Measurements from ENCODE around the gene ADISSP.

The ADISSP gene

GRCh38 chr20:3734111-3734843, 33.3 kb downstream of the ADISSP start:
- TF ChIP-seq GATA3 (IDR thresholded peaks at IDR 0.05; ENCODE audit: low read depth, low read length) (no peak), GATA2 (IDR thresholded peaks at IDR 0.05; ENCODE audit: low read depth, low read length) (no peak)

DNA sequence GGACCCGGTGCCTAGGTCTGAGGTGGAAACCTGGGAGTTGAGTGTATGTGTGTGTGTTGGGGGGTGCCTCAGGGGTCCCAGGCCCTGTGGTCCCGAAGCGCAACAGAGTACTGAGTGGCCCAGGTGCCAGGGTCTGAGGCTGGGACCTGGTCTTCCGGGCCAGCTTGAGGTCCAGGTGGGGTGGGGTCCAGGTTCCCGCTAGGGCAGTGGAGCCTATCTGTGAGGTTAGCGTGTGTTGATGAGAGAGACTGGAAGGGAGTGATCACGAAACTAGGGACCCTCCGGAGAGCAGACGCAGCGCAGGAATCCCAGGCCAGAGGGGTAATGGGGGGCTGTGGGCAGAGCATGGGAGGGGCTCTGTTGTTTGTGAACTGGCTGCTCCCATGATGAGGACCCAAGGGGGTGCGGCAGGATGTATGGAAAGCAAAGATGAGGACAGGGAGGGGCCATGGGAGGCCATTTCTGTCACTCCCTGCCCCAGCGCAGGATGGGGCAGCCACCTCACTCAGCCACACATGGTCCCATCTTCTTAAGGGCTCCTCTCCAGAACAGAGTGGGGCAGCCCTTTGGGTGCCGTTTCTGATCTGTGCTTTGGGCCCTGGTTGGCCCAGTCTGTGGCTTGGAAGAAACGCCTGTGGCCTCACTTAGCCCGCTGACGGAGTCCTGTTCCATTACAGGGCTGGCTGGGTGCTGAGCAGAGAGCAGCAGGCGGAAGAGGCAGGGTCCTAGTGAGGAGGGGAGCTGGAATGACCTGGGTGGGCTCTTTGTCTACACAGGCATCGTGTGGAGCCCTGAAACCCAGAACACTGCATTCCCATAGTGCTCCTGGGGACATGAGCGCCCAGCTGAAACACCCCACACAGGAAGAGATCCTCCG, 34.2 kb downstream of the ADISSP start:
- no peak for TF ChIP-seq GATA2 (IDR thresholded peaks at IDR 0.05; ENCODE audit: low read depth, low read length)
- no peak for TF ChIP-seq GATA3 (IDR thresholded peaks at IDR 0.05; ENCODE audit: low read depth, low read length)

- no peak for TF ChIP-seq GATA3 (IDR thresholded peaks at IDR 0.05; ENCODE audit: low read depth, low read length)
- no peak for TF ChIP-seq GATA2 (IDR thresholded peaks at IDR 0.05; ENCODE audit: low read depth, low read length)
These were observed 35.0 kb downstream of the ADISSP start, which contains the start of gene HSPA12B for GRCh38 chr20:3732327-3733118. TSS of gene HSPA12B (plus strand) at chr20:3732685. CDS start at chr20:3738675, 5,990 bp downstream.

DNA sequence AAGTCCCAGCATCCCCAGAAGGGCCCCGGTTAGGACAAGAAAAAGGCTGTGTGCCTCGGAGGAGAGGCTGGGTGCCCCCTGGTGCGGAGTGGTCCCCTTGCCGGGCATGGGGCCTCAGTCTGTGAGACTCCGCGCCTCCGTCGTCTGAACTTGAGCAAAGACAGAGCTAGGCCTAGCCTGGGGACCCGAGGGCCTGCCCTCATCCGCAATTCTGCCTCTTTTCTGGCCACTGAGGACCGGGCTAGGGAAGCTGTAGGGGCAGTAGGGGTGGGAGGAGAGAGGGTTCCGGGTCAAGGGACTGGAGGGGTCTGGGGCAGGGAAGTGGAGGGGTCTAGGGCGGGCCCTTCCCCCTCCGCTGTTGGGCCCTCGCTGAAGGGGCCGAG, 35.6 kb downstream of the ADISSP start:
- no peak for TF ChIP-seq GATA2 (IDR thresholded peaks at IDR 0.05; ENCODE audit: low read depth, low read length)

- TF ChIP-seq GATA3 (IDR thresholded peaks at IDR 0.05; ENCODE audit: low read depth, low read length) (no peak), GATA2 (IDR thresholded peaks at IDR 0.05; ENCODE audit: low read depth, low read length) (no peak)
These were observed 36.5 kb downstream of the ADISSP start for GRCh38 chr20:3730803-3731672.

DNA sequence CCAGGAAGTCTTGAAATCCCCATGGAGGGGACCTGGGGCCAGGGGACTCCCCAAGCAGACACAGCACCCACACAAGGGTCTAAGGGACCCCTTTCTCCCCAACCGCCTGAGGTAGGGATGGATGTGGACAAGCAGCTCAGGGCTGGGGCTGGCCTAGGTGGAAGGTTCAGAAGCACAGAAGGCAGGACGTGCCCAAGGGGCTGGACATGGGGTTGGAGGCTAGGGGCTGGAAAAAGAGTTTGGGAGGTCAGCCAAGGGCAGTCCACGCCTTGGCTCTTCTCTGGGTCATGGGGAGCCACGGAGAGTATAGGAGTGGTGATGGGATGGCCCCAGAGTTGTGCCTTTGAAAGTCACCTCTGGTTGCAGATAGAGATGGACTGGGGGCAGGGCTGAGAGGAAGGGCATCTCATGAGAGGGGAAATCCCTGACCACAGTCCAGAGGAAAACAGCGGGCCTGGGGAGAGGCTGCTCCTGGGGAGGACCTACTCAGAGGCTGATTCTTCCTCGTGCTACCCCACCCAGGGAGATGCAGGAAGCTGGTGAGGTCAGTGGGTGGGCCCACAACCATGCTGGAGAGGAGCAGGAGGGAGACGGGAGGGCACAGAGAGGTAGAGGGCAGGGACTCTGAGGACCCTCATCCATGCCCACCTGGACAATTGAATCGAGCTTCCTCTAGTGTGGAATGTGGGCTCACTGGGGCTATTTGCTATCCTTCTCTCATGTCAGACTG, 37.6 kb downstream of the ADISSP start:
- no peak for TF ChIP-seq GATA3 (IDR thresholded peaks at IDR 0.05; ENCODE audit: low read depth, low read length)

GRCh38 chr20:3729378-3729777, 38.2 kb downstream of the ADISSP start:
- TF ChIP-seq GATA2 (IDR thresholded peaks at IDR 0.05; ENCODE audit: low read depth, low read length) (no peak), GATA3 (IDR thresholded peaks at IDR 0.05; ENCODE audit: low read depth, low read length) (no peak)

DNA sequence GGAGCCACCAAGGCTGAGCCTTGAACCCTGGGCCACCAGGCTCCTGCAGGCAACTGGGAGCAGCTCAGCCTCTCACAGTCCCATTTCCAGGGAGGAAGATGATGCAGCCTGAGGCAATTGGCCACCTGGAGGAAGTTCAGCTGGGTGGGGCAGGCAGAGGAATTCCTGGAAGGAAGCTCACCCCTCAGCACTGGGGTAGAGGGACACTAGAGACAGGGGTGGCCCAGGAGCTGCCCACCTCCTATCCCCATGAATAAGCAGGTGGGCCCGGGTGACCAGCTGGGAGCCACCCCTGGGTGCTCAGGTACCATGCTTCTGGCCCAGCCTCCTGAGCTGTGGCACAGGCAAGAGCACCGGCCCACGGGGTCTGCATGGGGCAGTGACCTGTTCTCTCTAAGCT, 38.7 kb downstream of the ADISSP start:
- TF ChIP-seq GATA2 (IDR thresholded peaks at IDR 0.05; ENCODE audit: low read depth, low read length) (no peak), GATA3 (IDR thresholded peaks at IDR 0.05; ENCODE audit: low read depth, low read length) (no peak)

DNA sequence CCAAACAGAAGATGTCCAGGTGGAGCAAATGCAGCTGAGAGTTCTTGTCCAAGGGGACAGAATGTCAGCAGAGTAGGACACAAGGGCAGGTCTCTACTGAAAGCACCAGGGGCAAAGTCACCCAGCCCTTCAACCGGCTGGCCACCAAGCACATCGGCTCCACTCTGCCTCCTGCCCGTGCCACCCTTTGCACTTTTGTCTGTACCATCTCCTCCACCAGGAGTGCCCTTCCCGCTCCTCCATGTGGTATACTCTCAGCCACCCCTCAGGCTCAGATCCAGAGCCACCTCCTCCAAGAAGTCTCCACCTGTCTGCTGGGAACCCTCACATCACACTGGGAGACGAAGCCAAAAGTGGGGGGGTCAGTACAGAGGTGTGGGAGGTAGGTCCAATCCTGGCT, 39.2 kb downstream of the ADISSP start:
- no peak for TF ChIP-seq GATA2 (IDR thresholded peaks at IDR 0.05; ENCODE audit: low read depth, low read length)
- TF ChIP-seq GATA3 (IDR thresholded peaks at IDR 0.05; ENCODE audit: low read depth, low read length) = no peak

- TF ChIP-seq GATA2 (IDR thresholded peaks at IDR 0.05; ENCODE audit: low read depth, low read length) (no peak), GATA3 (IDR thresholded peaks at IDR 0.05; ENCODE audit: low read depth, low read length) (no peak)
These were observed 40.0 kb downstream of the ADISSP start for GRCh38 chr20:3727401-3728021.

- TF ChIP-seq GATA2 (IDR thresholded peaks at IDR 0.05; ENCODE audit: low read depth, low read length) = no peak
- no peak for TF ChIP-seq GATA3 (IDR thresholded peaks at IDR 0.05; ENCODE audit: low read depth, low read length)
These were observed 43.2 kb downstream of the ADISSP start for GRCh38 chr20:3724356-3724755.

DNA sequence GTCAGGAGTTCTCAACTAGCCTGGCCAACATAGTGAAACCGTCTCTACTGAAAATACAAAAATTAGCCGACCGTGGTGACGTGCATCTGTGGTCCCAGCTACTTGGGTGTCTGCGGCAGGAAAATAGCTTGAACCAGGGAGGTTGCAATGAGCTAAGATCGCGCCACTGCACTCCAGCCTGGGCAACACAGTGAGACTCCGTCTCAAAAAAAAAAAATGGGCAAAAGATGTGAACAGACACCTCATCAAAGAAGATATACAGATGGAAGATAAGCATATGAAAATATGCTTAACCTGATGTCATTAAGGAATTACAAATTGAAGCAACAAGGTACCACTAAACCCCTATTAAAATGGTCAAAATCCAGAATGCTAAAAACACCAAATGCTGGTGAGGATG, 44.3 kb downstream of the ADISSP start:
- TF ChIP-seq GATA3 (IDR thresholded peaks at IDR 0.05; ENCODE audit: low read depth, low read length) (no peak), GATA2 (IDR thresholded peaks at IDR 0.05; ENCODE audit: low read depth, low read length) (no peak)

All from SH-SY5Y (cell line).